Trophoblast cell (in vitro differentiated cells and primary cell): ENCODE measurements around the gene ADAMTS14.

Experiments
- DNase-seq, 2 donors: peaks; one replicate each; pipeline ENCODE4 v3.0.0-alpha.2; 2016
- H2AFZ ChIP-seq: 2 replicates; pipeline ENCODE4 v1.6.1; 2013; ENCODE audit warnings: low read length, moderate library complexity, mild to moderate bottlenecking; ENCODE audit not compliant: insufficient read depth, poor library complexity
- H2AK5ac ChIP-seq: 2 replicates; pipeline ENCODE4 v1.6.1; 2013; ENCODE audit warnings: mild to moderate bottlenecking, low read length
- H2BK120ac ChIP-seq: 2 replicates; pipeline ENCODE4 v1.6.1; 2013; ENCODE audit warnings: low read length, mild to moderate bottlenecking, moderate library complexity; ENCODE audit not compliant: insufficient read depth, poor library complexity
- H2BK12ac ChIP-seq: 2 replicates; pipeline ENCODE4 v1.6.1; 2013; ENCODE audit warnings: mild to moderate bottlenecking, low read length, moderate library complexity
- H2BK5ac ChIP-seq: 2 replicates; pipeline ENCODE4 v1.6.1; 2013; ENCODE audit warnings: low read length, low read depth, moderate library complexity, mild to moderate bottlenecking; ENCODE audit not compliant: poor library complexity
- H3K14ac ChIP-seq: 2 replicates; pipeline ENCODE4 v1.6.1; 2013; ENCODE audit warnings: mild to moderate bottlenecking, low read length
- H3K18ac ChIP-seq: 2 replicates; pipeline ENCODE4 v1.6.1; 2013; ENCODE audit warnings: mild to moderate bottlenecking, low read length
- H3K23ac ChIP-seq: 2 replicates; pipeline ENCODE4 v1.6.1; 2013; ENCODE audit warnings: low read length
- H3K27ac ChIP-seq: 2 replicates; pipeline ENCODE4 v1.5.1; 2013; ENCODE audit warnings: low read depth, mild to moderate bottlenecking, inconsistent platforms, low read length, moderate library complexity
- H3K27me3 ChIP-seq: 2 replicates; pipeline ENCODE4 v1.6.1; 2013; ENCODE audit warnings: inconsistent platforms, mild to moderate bottlenecking, low read length, moderate library complexity; ENCODE audit not compliant: insufficient read depth
- H3K36me3 ChIP-seq, 2 experiments: 1 replicate in 1 of 2; 2 replicates in 1 of 2; pipeline ENCODE4 v1.6.1; 2013; ENCODE audit warnings: low read length in 2 of 2, mild to moderate bottlenecking in 2 of 2, moderate library complexity in 1 of 2; ENCODE audit not compliant: insufficient read depth in 2 of 2, control insufficient read depth in 1 of 2
- H3K4ac ChIP-seq: 2 replicates; pipeline ENCODE4 v1.6.1; 2013; ENCODE audit warnings: low read depth, mild to moderate bottlenecking, low read length, moderate library complexity
- H3K4me1 ChIP-seq, 2 experiments: 1 replicate in 1 of 2; 2 replicates in 1 of 2; pipeline ENCODE4 v1.6.1; 2013; ENCODE audit warnings: low read length in 2 of 2, mild to moderate bottlenecking in 2 of 2, moderate library complexity in 1 of 2; ENCODE audit not compliant: insufficient read depth in 2 of 2, control insufficient read depth in 1 of 2
- H3K4me2 ChIP-seq: 2 replicates; pipeline ENCODE4 v1.6.1; 2013; ENCODE audit warnings: inconsistent platforms, mild to moderate bottlenecking, low read length, moderate library complexity
- H3K4me3 ChIP-seq: 2 replicates; pipeline ENCODE4 v1.5.1; 2013; ENCODE audit warnings: mild to moderate bottlenecking, low read depth, low read length, inconsistent platforms
- H3K79me1 ChIP-seq: one replicate; pipeline ENCODE4 v1.6.1; 2013; ENCODE audit warnings: low read length
- H3K79me2 ChIP-seq: 2 replicates; pipeline ENCODE4 v1.6.1; 2013; ENCODE audit warnings: low read length, mild to moderate bottlenecking; ENCODE audit not compliant: control insufficient read depth, insufficient read depth, poor library complexity
- H3K9ac ChIP-seq: 2 replicates; pipeline ENCODE4 v1.6.1; 2013; ENCODE audit warnings: mild to moderate bottlenecking, low read length
- H3K9me3 ChIP-seq: 2 replicates; pipeline ENCODE4 v1.6.1; 2013; ENCODE audit warnings: low read depth, mild to moderate bottlenecking, control low read depth, inconsistent platforms, low read length; ENCODE audit not compliant: insufficient read depth
- H4K12ac ChIP-seq: 2 replicates; pipeline ENCODE4 v1.6.1; 2013; ENCODE audit warnings: low read depth, mild to moderate bottlenecking, low read length, moderate library complexity
- H4K8ac ChIP-seq: 2 replicates; pipeline ENCODE4 v1.6.1; 2013; ENCODE audit warnings: low read depth, mild to moderate bottlenecking, low read length, moderate library complexity
- H4K91ac ChIP-seq: one replicate; pipeline ENCODE4 v1.6.1; 2013; ENCODE audit warnings: low read depth, mild to moderate bottlenecking, low read length, moderate library complexity
- WGBS: extraction: QIAGEN DNeasy Blood & Tissue Kit; methylation state at CpG from one replicate; pipeline ENCODE4 v1.1.7; 2013; ENCODE audit warnings: missing lambda C conversion rate; ENCODE audit not compliant: insufficient read length, insufficient coverage; ENCODE audit errors: extremely low coverage; 5-methylcytosine and 5-hydroxymethylcytosine counted together

ADAMTS14 gene

DNA sequence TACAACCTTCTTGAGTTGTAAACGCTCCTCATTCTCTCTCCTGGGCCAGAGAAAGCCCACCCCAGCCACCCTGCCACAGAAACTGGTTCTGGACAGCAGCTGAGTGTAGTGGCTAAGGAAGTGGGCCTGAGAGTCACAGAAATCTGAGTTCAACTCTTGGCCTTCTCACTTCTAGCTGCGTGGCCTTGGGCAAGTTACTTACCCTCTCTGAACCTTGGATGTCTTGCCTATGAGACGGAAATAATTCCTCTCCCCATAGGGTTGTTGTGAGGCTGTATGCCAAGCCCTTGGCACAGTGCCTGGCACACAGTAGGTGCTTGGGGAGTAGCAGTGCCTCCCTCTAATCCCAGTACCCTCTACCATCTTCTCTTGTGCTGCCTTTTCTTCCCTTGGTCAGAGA lies 51.5 kb downstream of the ADAMTS14 start:
- Histone ChIP-seq H3K27me3 (no peaks in the 10 kb centered on the region), H2AFZ (no peak overlapping the region), H4K12ac (no peak overlapping the region), H3K4ac (no peak overlapping the region), H3K36me3 (no peaks in the 10 kb centered on the region), H2BK120ac (peak overlapping the region; percentile 4), H2BK5ac (no peak overlapping the region), H3K14ac (no peak overlapping the region), H3K27ac (no peak overlapping the region), H3K9ac (no peak overlapping the region), H3K79me2 (no peaks in the 10 kb centered on the region), H3K4me1 (peaks cover 7% of the 10 kb centered on the region in 2 experiments), H3K4me3 (no peak overlapping the region), H2BK12ac (no peak overlapping the region), H2AK5ac (no peak overlapping the region), H3K9me3 (peaks cover 8% of the 10 kb centered on the region), H3K4me2 (no peak overlapping the region), H3K18ac (no peak overlapping the region), H3K79me1 (no peaks in the 10 kb centered on the region), H4K8ac (no peak overlapping the region), H3K23ac (no peak overlapping the region), H4K91ac (no peak overlapping the region)
- no peak for DNase-seq
- WGBS, result no CpG with 5 or more reads among the region's 3 CpGs

- H3K4ac ChIP-seq, result no peak overlapping the region
- H4K8ac ChIP-seq, result no peak overlapping the region
- no peak overlapping the region for H3K14ac ChIP-seq
- no peak overlapping the region for H3K18ac ChIP-seq
- H3K27me3 ChIP-seq, result no peaks in the 10 kb centered on the region
- no peak overlapping the region for H3K4me3 ChIP-seq
- no peak overlapping the region for H2BK120ac ChIP-seq
- H2BK12ac ChIP-seq, result no peak overlapping the region
- H3K36me3 ChIP-seq, result no peaks in the 10 kb centered on the region
- no peaks in the 10 kb centered on the region for H3K79me1 ChIP-seq
- no CpG with 5 or more reads among the region's 10 CpGs for WGBS
- H3K9ac ChIP-seq, result no peak overlapping the region
- no peak overlapping the region for H2AK5ac ChIP-seq
- H2BK5ac ChIP-seq, result no peak overlapping the region
- no peak overlapping the region for H3K27ac ChIP-seq
- no peak overlapping the region for H4K91ac ChIP-seq
- H3K79me2 ChIP-seq, result no peaks in the 10 kb centered on the region
- no peak overlapping the region for H2AFZ ChIP-seq
- no peak for DNase-seq
- no peak overlapping the region for H3K23ac ChIP-seq
- H3K4me2 ChIP-seq, result no peak overlapping the region
- H4K12ac ChIP-seq, result no peak overlapping the region
- H3K9me3 ChIP-seq, result peaks cover 8% of the 10 kb centered on the region
- H3K4me1 ChIP-seq, result peaks cover 7% of the 10 kb centered on the region in 2 experiments
Measured at GRCh38 chr10:70726909-70727495, 54.7 kb downstream of the ADAMTS14 start.

- no peak overlapping the region for H4K8ac ChIP-seq
- no peak overlapping the region for H3K18ac ChIP-seq
- no peak overlapping the region for H2BK12ac ChIP-seq
- H3K14ac ChIP-seq, result no peak overlapping the region
- no peak for DNase-seq
- no peak overlapping the region for H4K91ac ChIP-seq
- H3K27ac ChIP-seq, result no peak overlapping the region
- H3K79me2 ChIP-seq, result no peaks in the 10 kb centered on the region
- H2BK5ac ChIP-seq, result no peak overlapping the region
- H3K4me3 ChIP-seq, result no peak overlapping the region
- no peak overlapping the region for H3K4me2 ChIP-seq
- H3K27me3 ChIP-seq, result no peaks in the 10 kb centered on the region
- no peak overlapping the region for H2AFZ ChIP-seq
- H3K9me3 ChIP-seq, result peaks cover 8% of the 10 kb centered on the region
- no peak overlapping the region for H3K4ac ChIP-seq
- H3K4me1 ChIP-seq, result no peaks in the 10 kb centered on the region
- no peaks in the 10 kb centered on the region for H3K79me1 ChIP-seq
- no peaks in the 10 kb centered on the region for H3K36me3 ChIP-seq
- no CpG with 5 or more reads among the region's 2 CpGs for WGBS
- no peak overlapping the region for H2BK120ac ChIP-seq
- H2AK5ac ChIP-seq, result no peak overlapping the region
- no peak overlapping the region for H3K23ac ChIP-seq
- H3K9ac ChIP-seq, result no peak overlapping the region
- H4K12ac ChIP-seq, result no peak overlapping the region
Measured at GRCh38 chr10:70728328-70728727, 56.0 kb downstream of the ADAMTS14 start.

GRCh38 chr10:70729763-70730357 lies 57.6 kb downstream of the ADAMTS14 start:
- no peak overlapping the region for H4K8ac ChIP-seq
- no peaks in the 10 kb centered on the region for H3K79me2 ChIP-seq
- H2BK120ac ChIP-seq, result no peak overlapping the region
- H3K4me3 ChIP-seq, result no peak overlapping the region
- no peak overlapping the region for H3K18ac ChIP-seq
- no peak overlapping the region for H4K91ac ChIP-seq
- H2AFZ ChIP-seq, result no peak overlapping the region
- no peaks in the 10 kb centered on the region for H3K36me3 ChIP-seq
- no peak overlapping the region for H3K4ac ChIP-seq
- no CpG with 5 or more reads among the region's 16 CpGs for WGBS
- no peak overlapping the region for H3K4me2 ChIP-seq
- H2BK5ac ChIP-seq, result no peak overlapping the region
- no peaks in the 10 kb centered on the region for H3K4me1 ChIP-seq
- H3K9ac ChIP-seq, result no peak overlapping the region
- no peak overlapping the region for H2AK5ac ChIP-seq
- H3K23ac ChIP-seq, result no peak overlapping the region
- no peak overlapping the region for H2BK12ac ChIP-seq
- no peak for DNase-seq
- no peak overlapping the region for H4K12ac ChIP-seq
- H3K79me1 ChIP-seq, result no peaks in the 10 kb centered on the region
- no peak overlapping the region for H3K14ac ChIP-seq
- no peak overlapping the region for H3K27ac ChIP-seq
- H3K9me3 ChIP-seq, result peaks cover 3% of the 10 kb centered on the region
- H3K27me3 ChIP-seq, result no peaks in the 10 kb centered on the region
